ENCODE measurements around the gene COL8A1. TPM values are rescaled to one million over a fixed set of nuclear protein-coding genes. Genes with fewer than 3 reads are reported as not detected.
A peak's percentile ranks its signal among the peaks of the same experiment; 100 is the strongest.

COL8A1 gene
- total RNA-seq, 6 experiments from 2014 or later = 0.56 to 1.5 (median 0.79) TPM

DNA sequence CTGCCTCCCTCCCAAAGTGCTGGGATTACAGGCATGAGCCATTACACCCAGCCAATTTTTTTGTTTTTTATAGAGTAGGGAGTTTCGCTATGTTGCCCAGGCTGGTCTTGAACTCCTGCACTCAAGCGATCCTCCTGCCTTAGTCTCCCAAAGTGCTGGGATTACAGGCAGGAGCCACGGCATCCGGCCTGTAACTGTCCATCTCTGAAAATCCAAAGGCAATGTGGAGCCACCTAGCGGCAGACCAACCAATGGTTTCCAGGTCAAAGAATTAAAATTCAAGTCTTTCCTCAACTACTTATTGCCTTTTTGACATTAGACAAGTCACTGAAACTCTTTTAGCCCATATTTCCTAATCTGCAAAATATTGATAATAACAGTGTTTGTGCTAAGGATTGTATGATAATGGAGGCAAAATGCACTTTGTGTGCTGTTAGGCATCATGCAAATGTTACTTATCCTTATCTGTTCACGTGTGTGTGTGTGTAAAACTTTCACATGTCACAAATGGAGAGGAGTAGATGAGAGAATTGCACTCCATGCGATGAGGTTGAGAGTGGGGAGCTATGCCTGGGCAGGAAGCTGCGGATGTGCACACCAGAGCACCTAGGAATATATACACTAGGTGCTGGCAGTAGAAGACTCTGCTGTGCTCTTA is 48.7 kb downstream of the COL8A1 start:
- ATAC-seq (peak; percentile 60 to 71 (median 67)), DNase-seq (peak in 2 of 3 donors; percentile 47 to 59)
- Histone ChIP-seq H3K4me1 (no peaks in the 10 kb centered on the region), H3K36me3 (no peaks in the 10 kb centered on the region), H3K9me3 (no peaks in the 10 kb centered on the region), H3K4me3 (no peak overlapping the region), H3K27ac (no peak overlapping the region), H3K27me3 (no peaks in the 10 kb centered on the region)
- WGBS (ENCODE audit: insufficient coverage, low coverage, low lambda C conversion rate, missing lambda C conversion rate) = 23% methylated on average over 8 of the region's 8 CpGs
- intact Hi-C loops (cut with DNase I) = no loop called here
- TF ChIP-seq CTCF (IDR thresholded peaks at IDR 0.05) = peak; percentile 46 to 70 (median 67)
- no peak for TF ChIP-seq POLR2A (IDR thresholded peaks at IDR 0.05)

DNA sequence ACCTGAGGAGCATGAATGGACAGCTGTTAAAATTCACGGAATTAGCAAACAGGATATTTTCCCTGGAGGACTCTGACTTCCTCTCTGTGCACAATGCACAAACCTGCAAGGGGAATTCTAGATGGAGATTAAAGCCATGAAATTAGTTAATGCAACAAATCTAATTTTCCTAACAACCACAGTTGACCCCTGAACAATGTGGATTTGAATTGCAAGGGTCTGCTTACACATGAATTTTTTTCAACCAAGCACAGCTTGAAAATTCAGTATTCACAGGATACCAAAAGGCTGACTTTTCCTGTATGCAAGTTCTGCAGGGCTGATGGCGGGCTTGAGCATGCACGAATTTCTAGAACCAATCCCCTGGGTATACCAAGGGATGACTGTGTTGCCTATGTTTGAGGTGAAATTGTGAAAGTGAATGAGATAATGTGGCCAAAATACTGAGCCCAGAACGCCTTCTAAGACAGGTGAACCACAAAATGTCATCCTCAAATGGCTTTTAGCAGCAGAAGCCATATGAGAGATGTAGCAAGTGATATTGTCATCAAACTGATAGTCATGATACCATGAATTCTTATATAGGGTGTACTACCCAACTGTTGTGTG is 52.5 kb downstream of the COL8A1 start:
- Histone ChIP-seq H3K36me3 (no peaks in the 10 kb centered on the region), H3K27me3 (no peaks in the 10 kb centered on the region), H3K4me3 (no peak overlapping the region), H3K9me3 (no peaks in the 10 kb centered on the region), H3K4me1 (no peaks in the 10 kb centered on the region), H3K27ac (no peak overlapping the region)
- DNase-seq (no peak), ATAC-seq (no peak)
- TF ChIP-seq CTCF (IDR thresholded peaks at IDR 0.05) (no peak), POLR2A (IDR thresholded peaks at IDR 0.05) (no peak)
- WGBS (ENCODE audit: insufficient coverage, low coverage, low lambda C conversion rate, missing lambda C conversion rate) = 37% methylated on average over 4 of the region's 4 CpGs
- intact Hi-C loops (cut with DNase I) = no loop called here

GRCh38 chr3:99693636-99694035 is 55.2 kb downstream of the COL8A1 start:
- Histone ChIP-seq H3K4me1 (no peaks in the 10 kb centered on the region), H3K27ac (no peak overlapping the region), H3K4me3 (no peak overlapping the region), H3K36me3 (no peaks in the 10 kb centered on the region), H3K9me3 (no peaks in the 10 kb centered on the region), H3K27me3 (no peaks in the 10 kb centered on the region)
- intact Hi-C loops (cut with DNase I) = no loop called here
- WGBS (ENCODE audit: insufficient coverage, low coverage, low lambda C conversion rate, missing lambda C conversion rate) = 62% methylated on average over 2 of the region's 2 CpGs
- ATAC-seq (no peak), DNase-seq (no peak)
- TF ChIP-seq CTCF (IDR thresholded peaks at IDR 0.05) = no peak
- TF ChIP-seq POLR2A (IDR thresholded peaks at IDR 0.05) = no peak

GRCh38 chr3:99696497-99696896 is 58.1 kb downstream of the COL8A1 start:
- Histone ChIP-seq H3K27ac (no peak overlapping the region), H3K9me3 (no peaks in the 10 kb centered on the region), H3K4me3 (no peak overlapping the region), H3K36me3 (no peaks in the 10 kb centered on the region), H3K27me3 (no peaks in the 10 kb centered on the region), H3K4me1 (no peaks in the 10 kb centered on the region)
- ATAC-seq (no peak), DNase-seq (no peak)
- no peak for TF ChIP-seq CTCF (IDR thresholded peaks at IDR 0.05)
- no peak for TF ChIP-seq POLR2A (IDR thresholded peaks at IDR 0.05)
- intact Hi-C loops (cut with DNase I) = no loop called here
- WGBS (ENCODE audit: insufficient coverage, low coverage, low lambda C conversion rate, missing lambda C conversion rate) = 80% methylated on average over 2 of the region's 5 CpGs
